ENCODE data around the gene LCP1. TPM values are rescaled to one million over a fixed set of nuclear protein-coding genes. Genes with fewer than 3 reads are reported as not detected.

Gene LCP1
- polyA plus RNA-seq, 3 donors from 2014 or later = 1,594 to 2,414 (median 2,262) TPM

DNA sequence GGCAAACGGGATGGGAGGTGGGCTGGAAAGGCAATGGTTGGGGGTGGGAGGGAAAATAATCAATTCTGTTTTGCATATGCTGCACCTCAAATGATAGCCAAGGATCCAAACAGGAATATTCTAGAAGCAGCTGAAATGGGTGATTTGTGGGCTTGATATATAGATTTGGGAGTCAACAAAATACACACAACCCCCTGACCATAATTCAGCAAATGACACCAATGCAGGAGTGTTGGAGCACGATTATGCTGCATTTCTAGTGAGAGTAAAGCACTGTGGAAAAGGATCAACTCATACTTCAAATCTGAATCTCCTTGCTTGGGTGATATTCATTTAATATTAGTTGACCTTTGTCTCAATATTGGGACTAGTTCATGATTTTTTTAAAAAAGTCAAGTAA, 36.0 kb downstream of the LCP1 start:
- no peak for DNase-seq
- no peak overlapping the region for H3K4me3 Mint-ChIP-seq
- peaks cover 17 to 80% (median 52%) of the 10 kb centered on the region in 3 donors for H3K36me3 Mint-ChIP-seq
- peaks cover 0 to 4% (median 0%) of the 10 kb centered on the region in 3 donors for H3K27me3 Mint-ChIP-seq (ENCODE audit: low read depth in 3 of 3)
- H3K4me1 Mint-ChIP-seq = peaks cover 12 to 37% of the 10 kb centered on the region in 2 donors
- H3K9me3 Mint-ChIP-seq = no peaks in the 10 kb centered on the region
- peak overlapping the region in 1 of 6 donors; percentile 17 for H3K27ac Mint-ChIP-seq

- H3K27ac Mint-ChIP-seq = peak overlapping the region in 3 of 6 donors; percentile 29 to 63 (median 60)
- no peaks in the 10 kb centered on the region for H3K9me3 Mint-ChIP-seq
- H3K27me3 Mint-ChIP-seq (ENCODE audit: low read depth in 3 of 3) = peaks cover 0 to 4% (median 0%) of the 10 kb centered on the region in 3 donors
- peaks cover 22 to 78% (median 49%) of the 10 kb centered on the region in 3 donors for H3K36me3 Mint-ChIP-seq
- no peak for DNase-seq
- H3K4me1 Mint-ChIP-seq = peaks cover 14 to 37% of the 10 kb centered on the region in 2 donors
- H3K4me3 Mint-ChIP-seq = no peak overlapping the region
Observed at GRCh38 chr13:46145135-46145534, 36.8 kb downstream of the LCP1 start.

GRCh38 chr13:46143184-46143701, 38.7 kb downstream of the LCP1 start:
- H3K9me3 Mint-ChIP-seq = no peaks in the 10 kb centered on the region
- no peak overlapping the region for H3K4me3 Mint-ChIP-seq
- peak overlapping the region in 5 of 6 donors; percentile 35 to 79 (median 63) for H3K27ac Mint-ChIP-seq
- peaks cover 0 to 4% (median 0%) of the 10 kb centered on the region in 3 donors for H3K27me3 Mint-ChIP-seq (ENCODE audit: low read depth in 3 of 3)
- H3K36me3 Mint-ChIP-seq = peaks cover 22 to 74% (median 52%) of the 10 kb centered on the region in 3 donors
- no peak for DNase-seq
- peaks cover 11 to 34% of the 10 kb centered on the region in 2 donors for H3K4me1 Mint-ChIP-seq

DNA sequence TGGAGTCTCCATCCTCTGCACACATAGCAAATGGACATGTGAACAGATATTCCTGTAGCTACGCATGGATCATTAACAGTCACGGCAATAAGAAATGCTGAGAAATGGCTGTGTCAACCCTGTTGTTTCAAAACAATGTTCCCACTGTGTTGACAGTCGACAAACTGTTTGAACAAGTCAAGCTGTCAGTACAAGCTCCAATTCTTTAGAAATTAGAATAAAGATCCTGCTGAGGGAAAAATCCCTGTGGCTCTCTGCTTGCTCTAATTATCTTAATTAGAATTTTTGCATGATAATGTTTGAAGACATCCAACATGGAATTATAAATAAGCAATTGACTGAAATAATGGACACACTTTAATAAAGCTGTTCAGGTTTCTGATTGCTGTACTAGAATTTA, 39.2 kb downstream of the LCP1 start:
- H3K36me3 Mint-ChIP-seq = peaks cover 22 to 74% (median 53%) of the 10 kb centered on the region in 3 donors
- H3K9me3 Mint-ChIP-seq = no peaks in the 10 kb centered on the region
- peaks cover 0 to 4% (median 0%) of the 10 kb centered on the region in 3 donors for H3K27me3 Mint-ChIP-seq (ENCODE audit: low read depth in 3 of 3)
- peaks cover 11 to 35% of the 10 kb centered on the region in 2 donors for H3K4me1 Mint-ChIP-seq
- DNase-seq = no peak
- peak overlapping the region in 1 of 6 donors; percentile 35 for H3K27ac Mint-ChIP-seq
- no peak overlapping the region for H3K4me3 Mint-ChIP-seq

DNA sequence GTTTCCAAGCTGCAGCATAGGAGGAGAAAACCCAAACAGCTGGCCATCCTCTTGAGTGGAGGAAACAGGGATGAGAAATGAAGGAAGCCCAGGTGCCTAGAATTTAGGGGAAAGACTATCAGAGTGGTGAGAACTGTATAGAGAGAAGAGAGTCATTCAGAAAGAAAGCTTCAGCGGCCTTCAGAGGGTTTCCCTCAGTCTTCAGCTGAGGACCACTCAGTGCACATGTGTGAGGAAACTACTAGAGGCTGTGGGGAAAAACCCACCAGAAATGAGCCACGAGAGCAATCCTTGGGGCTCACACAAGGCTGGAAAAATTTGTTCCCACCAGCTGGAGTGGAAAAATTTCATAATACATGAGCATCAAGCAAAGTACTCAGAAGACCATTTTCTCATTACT, 41.9 kb downstream of the LCP1 start:
- Mint-ChIP-seq H3K4me1 (peaks cover 20 to 57% of the 10 kb centered on the region in 2 donors), H3K27me3 (ENCODE audit: low read depth in 3 of 3) (peaks cover 0 to 6% (median 1%) of the 10 kb centered on the region in 3 donors), H3K4me3 (no peak overlapping the region), H3K27ac (peak overlapping the region in 5 of 6 donors; percentile 14 to 86 (median 73)), H3K9me3 (no peaks in the 10 kb centered on the region), H3K36me3 (peaks cover 22 to 72% (median 55%) of the 10 kb centered on the region in 3 donors)
- DNase-seq = no peak

- H3K27me3 Mint-ChIP-seq (ENCODE audit: low read depth in 3 of 3) = peaks cover 0 to 6% (median 1%) of the 10 kb centered on the region in 3 donors
- H3K27ac Mint-ChIP-seq = peak overlapping the region; percentile 34 to 84 (median 72)
- peaks cover 21 to 66% of the 10 kb centered on the region in 2 donors for H3K4me1 Mint-ChIP-seq
- no peak for DNase-seq
- H3K9me3 Mint-ChIP-seq = no peaks in the 10 kb centered on the region
- peaks cover 19 to 70% (median 48%) of the 10 kb centered on the region in 3 donors for H3K36me3 Mint-ChIP-seq
- H3K4me3 Mint-ChIP-seq = no peak overlapping the region
Observed at GRCh38 chr13:46137627-46138317, 44.2 kb downstream of the LCP1 start.

- peaks cover 0 to 6% (median 1%) of the 10 kb centered on the region in 3 donors for H3K27me3 Mint-ChIP-seq (ENCODE audit: low read depth in 3 of 3)
- DNase-seq = no peak
- peaks cover 22 to 66% (median 56%) of the 10 kb centered on the region in 3 donors for H3K36me3 Mint-ChIP-seq
- H3K9me3 Mint-ChIP-seq = no peaks in the 10 kb centered on the region
- no peak overlapping the region for H3K4me3 Mint-ChIP-seq
- H3K4me1 Mint-ChIP-seq = peaks cover 32 to 77% of the 10 kb centered on the region in 2 donors
- peak overlapping the region in 4 of 6 donors; percentile 65 to 85 (median 78) for H3K27ac Mint-ChIP-seq
Observed at GRCh38 chr13:46136688-46137087, 45.3 kb downstream of the LCP1 start.

DNA sequence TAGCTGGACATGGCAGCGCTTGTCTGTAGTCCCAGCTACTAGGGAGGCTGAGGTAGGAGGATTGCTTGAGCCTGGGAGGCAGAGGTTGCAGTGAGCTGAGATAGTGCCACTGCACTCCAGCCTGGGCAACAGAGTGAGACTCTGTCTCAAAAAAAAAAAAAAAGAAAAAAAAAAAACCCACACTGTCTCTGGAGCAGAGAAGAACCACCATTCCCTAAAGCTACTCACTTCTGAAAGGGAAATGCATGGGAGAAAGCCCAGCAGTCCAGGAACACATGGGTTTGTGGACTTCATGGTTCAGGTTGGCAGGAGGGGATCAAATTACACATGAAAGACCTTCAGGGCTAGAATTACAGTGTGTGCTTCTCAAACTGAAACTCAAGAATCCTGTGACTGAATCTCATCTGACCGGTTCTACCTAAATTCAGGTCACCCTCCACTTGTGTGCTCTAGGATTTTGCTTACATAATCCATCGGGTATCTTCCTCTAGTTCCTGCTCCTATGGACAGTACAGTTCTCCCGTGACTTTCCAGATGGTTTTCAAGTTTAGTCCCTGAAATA, 46.9 kb downstream of the LCP1 start:
- no peak for DNase-seq
- Mint-ChIP-seq H3K27ac (peak overlapping the region; percentile 58 to 85 (median 74)), H3K9me3 (no peaks in the 10 kb centered on the region), H3K27me3 (ENCODE audit: low read depth in 3 of 3) (peaks cover 0 to 6% (median 1%) of the 10 kb centered on the region in 3 donors), H3K4me1 (peaks cover 35 to 84% of the 10 kb centered on the region in 2 donors), H3K36me3 (peaks cover 22 to 71% (median 61%) of the 10 kb centered on the region in 3 donors), H3K4me3 (no peak overlapping the region)

- Mint-ChIP-seq H3K27me3 (ENCODE audit: low read depth in 3 of 3) (peaks cover 0 to 6% (median 1%) of the 10 kb centered on the region in 3 donors), H3K4me3 (no peak overlapping the region), H3K36me3 (peaks cover 22 to 72% (median 63%) of the 10 kb centered on the region in 3 donors), H3K4me1 (peaks cover 32 to 84% of the 10 kb centered on the region in 2 donors), H3K9me3 (no peaks in the 10 kb centered on the region), H3K27ac (peak overlapping the region; percentile 51 to 71 (median 61))
- DNase-seq = no peak
Observed at GRCh38 chr13:46134494-46134893, 47.5 kb downstream of the LCP1 start.

- peak overlapping the region; percentile 26 to 89 (median 82) for H3K27ac Mint-ChIP-seq
- no peak overlapping the region for H3K4me3 Mint-ChIP-seq
- H3K27me3 Mint-ChIP-seq (ENCODE audit: low read depth in 3 of 3) = peaks cover 0 to 6% (median 1%) of the 10 kb centered on the region in 3 donors
- H3K4me1 Mint-ChIP-seq = peaks cover 30 to 73% of the 10 kb centered on the region in 2 donors
- H3K9me3 Mint-ChIP-seq = no peaks in the 10 kb centered on the region
- no peak for DNase-seq
- peaks cover 22 to 71% (median 62%) of the 10 kb centered on the region in 3 donors for H3K36me3 Mint-ChIP-seq
Observed at GRCh38 chr13:46132109-46132508, 49.9 kb downstream of the LCP1 start.

DNA sequence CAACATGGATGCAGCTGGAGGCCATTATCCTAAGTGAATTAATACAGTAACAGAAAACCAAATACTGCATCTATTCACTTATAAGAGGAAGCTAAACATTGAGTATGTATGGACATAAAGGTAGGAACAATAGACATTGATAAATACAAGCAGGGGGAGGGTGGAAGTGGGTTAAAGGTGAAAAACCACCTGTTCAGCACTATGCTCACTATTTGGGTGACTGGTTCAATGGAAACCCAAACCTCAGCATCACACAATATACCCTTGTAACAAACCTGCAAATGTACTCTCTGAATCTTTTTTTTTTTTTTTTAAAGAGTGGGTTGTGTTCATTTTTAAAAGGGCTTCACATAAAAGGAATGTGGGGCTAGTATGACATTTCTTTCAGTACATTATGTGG, 50.3 kb downstream of the LCP1 start:
- Mint-ChIP-seq H3K36me3 (peaks cover 22 to 70% (median 65%) of the 10 kb centered on the region in 3 donors), H3K27me3 (ENCODE audit: low read depth in 3 of 3) (peaks cover 0 to 6% (median 0%) of the 10 kb centered on the region in 3 donors), H3K27ac (peak overlapping the region; percentile 65 to 89 (median 82)), H3K4me3 (no peak overlapping the region), H3K9me3 (no peaks in the 10 kb centered on the region), H3K4me1 (peaks cover 32 to 74% of the 10 kb centered on the region in 2 donors)
- DNase-seq = no peak

GRCh38 chr13:46129955-46130618, 51.9 kb downstream of the LCP1 start:
- no peaks in the 10 kb centered on the region for H3K9me3 Mint-ChIP-seq
- no peak overlapping the region for H3K4me3 Mint-ChIP-seq
- H3K36me3 Mint-ChIP-seq = peaks cover 18 to 70% (median 61%) of the 10 kb centered on the region in 3 donors
- peak overlapping the region in 4 of 6 donors; percentile 12 to 89 (median 51) for H3K27ac Mint-ChIP-seq
- H3K4me1 Mint-ChIP-seq = peaks cover 38 to 76% of the 10 kb centered on the region in 2 donors
- H3K27me3 Mint-ChIP-seq (ENCODE audit: low read depth in 3 of 3) = no peaks in the 10 kb centered on the region
- no peak for DNase-seq

GRCh38 chr13:46129124-46129523, 52.9 kb downstream of the LCP1 start:
- peaks cover 17 to 65% (median 56%) of the 10 kb centered on the region in 3 donors for H3K36me3 Mint-ChIP-seq
- H3K4me1 Mint-ChIP-seq = peaks cover 47 to 79% of the 10 kb centered on the region in 2 donors
- H3K9me3 Mint-ChIP-seq = no peaks in the 10 kb centered on the region
- H3K4me3 Mint-ChIP-seq = no peak overlapping the region
- no peaks in the 10 kb centered on the region for H3K27me3 Mint-ChIP-seq (ENCODE audit: low read depth in 3 of 3)
- peak overlapping the region; percentile 6 to 66 (median 37) for H3K27ac Mint-ChIP-seq
- DNase-seq = no peak
